SK-N-SH (cell line): ENCODE measurements around the gene JMJD7. TPM values are rescaled to one million over a fixed set of nuclear protein-coding genes. Genes with fewer than 3 reads are reported as not detected.
A peak's percentile ranks its signal among the peaks of the same experiment; 100 is the strongest.

Experiments used
- CTCF ChIA-PET: fragments of 300-600, 350-600 bp; formaldehyde crosslinking; extraction: SDS; loops from one replicate; lab custom pipeline; 2021; lab: Yijun Ruan, JAX
- POLR2A ChIA-PET: fragments of 350-600 bp; sonication (Branson Sonifier 250); formaldehyde crosslinking; extraction: SDS; loops from one replicate; lab custom pipeline; 2020; ENCODE audit warnings: antibody characterized with exemption, inconsistent platforms; lab: Yijun Ruan, JAX
- DNase-seq: peaks from one replicate; pipeline ENCODE4 v3.0.0; 2012
- H2AFZ ChIP-seq: fragments of 200-600 bp; sonication (generic); 2 replicates; pipeline ENCODE4 v1.8.1; 2016; ENCODE audit warnings: antibody characterized with exemption, mild to moderate bottlenecking, low read depth
- H3F3A ChIP-seq: fragments of 200-600 bp; sonication (generic); replicated peaks from 2 replicates; pipeline ENCODE3; 2016; ENCODE audit warnings: antibody characterized with exemption, mild to moderate bottlenecking; ENCODE audit not compliant: insufficient read depth
- H3K27ac ChIP-seq, 2 experiments: fragments of 200-500 bp in 1 of 2; fragments of 200-600 bp in 1 of 2; sonication (Bioruptor generic) in 1 of 2; sonication (generic), shearing (Covaris generic) in 1 of 2; 2 replicates each; pipeline versions ENCODE4 v1.5.1 to v1.6.1; 2014 to 2016; ENCODE audit warnings: low read depth in 2 of 2, inconsistent platforms in 1 of 2, low read length in 1 of 2, mild to moderate bottlenecking in 1 of 2, mixed read lengths in 1 of 2
- H3K27me3 ChIP-seq: fragments of 200-600 bp; sonication (generic), shearing (Covaris generic); 2 replicates; pipeline ENCODE4 v1.6.1; 2016; ENCODE audit warnings: mixed run types; ENCODE audit not compliant: insufficient read depth
- H3K36me3 ChIP-seq, 2 experiments: fragments of 200-500 bp in 1 of 2; fragments of 200-600 bp in 1 of 2; sonication (Bioruptor generic) in 1 of 2; sonication (generic) in 1 of 2; replicated peaks in 1 of 2; 2 replicates each; pipeline versions ENCODE3 to v1.5.1; 2014 to 2016; ENCODE audit warnings: low read length in 1 of 2, mild to moderate bottlenecking in 1 of 2; ENCODE audit not compliant: insufficient read depth in 2 of 2, control insufficient read depth in 1 of 2
- H3K4me1 ChIP-seq, 2 experiments: fragments of 200-500 bp in 1 of 2; fragments of 200-600 bp in 1 of 2; sonication (Bioruptor generic) in 1 of 2; sonication (generic), shearing (Covaris generic) in 1 of 2; 2 replicates each; pipeline versions ENCODE4 v1.5.1 to v1.6.1; 2014 to 2016; ENCODE audit warnings: low read depth in 1 of 2, low read length in 1 of 2, mixed run types in 1 of 2; ENCODE audit not compliant: insufficient read depth in 2 of 2, control insufficient read depth in 1 of 2
- H3K4me2 ChIP-seq: fragments of 200-600 bp; sonication (generic), shearing (Covaris generic); 2 replicates; pipeline ENCODE4 v1.6.1; 2017; ENCODE audit warnings: mixed run types
- H3K4me3 ChIP-seq, 2 experiments: fragments of 200-500 bp in 1 of 2; fragments of 200-600 bp in 1 of 2; sonication (Bioruptor generic) in 1 of 2; sonication (generic), shearing (Covaris generic) in 1 of 2; 2 replicates each; pipeline versions ENCODE4 v1.5.1 to v1.8.1; 2014 to 2016; ENCODE audit warnings: low read depth in 2 of 2, inconsistent platforms in 1 of 2, low read length in 1 of 2, mild to moderate bottlenecking in 1 of 2, mixed read lengths in 1 of 2, moderate library complexity in 1 of 2
- H3K79me2 ChIP-seq: fragments of 200-600 bp; sonication (generic); 2 replicates; pipeline ENCODE4 v1.8.1; 2017; ENCODE audit warnings: mild to moderate bottlenecking; ENCODE audit not compliant: insufficient read depth
- H3K9ac ChIP-seq: fragments of 200-600 bp; sonication (generic); 2 replicates; pipeline ENCODE4 v1.6.1; 2017; ENCODE audit warnings: mixed run types
- H3K9me2 ChIP-seq: fragments of 200-600 bp; sonication (generic); 2 replicates; pipeline ENCODE4 v1.6.1; 2017; ENCODE audit warnings: mixed run types
- H3K9me3 ChIP-seq: fragments of 200-600 bp; sonication (generic); 2 replicates; pipeline ENCODE4 v1.6.1; 2017; ENCODE audit warnings: mixed run types, mild to moderate bottlenecking, moderate library complexity
- H4K20me1 ChIP-seq: fragments of 200-600 bp; sonication (generic); 2 replicates; pipeline ENCODE4 v1.6.1; 2017; ENCODE audit warnings: mild to moderate bottlenecking, mixed run types; ENCODE audit not compliant: insufficient read depth
- ELF1 ChIP-seq: IDR thresholded peaks from 2 replicates; pipeline ENCODE4 v1.4.0; 2012
- EZH2phosphoT487 ChIP-seq: fragments of 200-600 bp; sonication (generic); IDR thresholded peaks from 2 replicates; pipeline ENCODE4 v1.6.1; 2017; ENCODE audit warnings: low read depth, mixed run types, mild to moderate bottlenecking, antibody characterized with exemption, moderate library complexity, borderline replicate concordance
- FOSL2 ChIP-seq: IDR thresholded peaks from 2 replicates; pipeline ENCODE4 v1.4.0; 2012; ENCODE audit warnings: low read depth, mild to moderate bottlenecking, moderate library complexity, borderline replicate concordance
- FOXJ3 ChIP-seq: sonication (generic); formaldehyde crosslinking; IDR thresholded peaks from 2 replicates; pipeline ENCODE4 v1.5.1; 2020; ENCODE audit warnings: mild to moderate bottlenecking, missing genetic modification reagents
- GABPA ChIP-seq: IDR thresholded peaks from 2 replicates; pipeline ENCODE4 v1.4.0; 2012; ENCODE audit warnings: low read depth, mild to moderate bottlenecking
- IRF3 ChIP-seq: fragments of 150-350 bp; IDR thresholded peaks from 2 replicates; pipeline ENCODE4 v1.6.1; 2016; ENCODE audit warnings: mild to moderate bottlenecking, low read depth, low read length
- JUND ChIP-seq: IDR thresholded peaks from 2 replicates; pipeline ENCODE4 v1.4.0; 2012
- MAX ChIP-seq: IDR thresholded peaks from 2 replicates; pipeline ENCODE4 v1.4.0; 2012; ENCODE audit warnings: low read depth
- MEF2A ChIP-seq: IDR thresholded peaks from 2 replicates; pipeline ENCODE4 v1.4.0; 2012; ENCODE audit warnings: low read depth, borderline replicate concordance
- NRF1 ChIP-seq: IDR thresholded peaks from 2 replicates; pipeline ENCODE4 v1.6.1; 2012; ENCODE audit warnings: low read depth, mild to moderate bottlenecking, low read length
- RAD21 ChIP-seq: IDR thresholded peaks from 2 replicates; pipeline ENCODE4 v1.6.1; 2012; ENCODE audit warnings: mild to moderate bottlenecking, low read length
- REST ChIP-seq: IDR thresholded peaks from 2 replicates; pipeline ENCODE4 v1.6.1; 2012; ENCODE audit warnings: mild to moderate bottlenecking, low read depth, low read length, moderate library complexity
- RXRA ChIP-seq: IDR thresholded peaks from 2 replicates; pipeline ENCODE4 v1.4.0; 2012; ENCODE audit warnings: low read depth, mild to moderate bottlenecking, borderline replicate concordance
- TAF1 ChIP-seq: IDR thresholded peaks from 2 replicates; pipeline ENCODE4 v1.6.1; 2012; ENCODE audit warnings: low read depth, mild to moderate bottlenecking, low read length, moderate library complexity, borderline replicate concordance
- TCF12 ChIP-seq: IDR thresholded peaks from 2 replicates; pipeline ENCODE4 v1.4.0; 2012
- TEAD4 ChIP-seq: IDR thresholded peaks from 2 replicates; pipeline ENCODE4 v1.4.0; 2012; ENCODE audit warnings: mild to moderate bottlenecking, borderline replicate concordance; ENCODE audit not compliant: insufficient read depth
- USF2 ChIP-seq: fragments of 150-350 bp; IDR thresholded peaks from 2 replicates; pipeline ENCODE4 v1.6.1; 2017; ENCODE audit warnings: antibody characterized with exemption, low read length, low read depth, borderline replicate concordance
- WGBS: methylation state at CpG from one replicate; pipeline ENCODE4 v1.1.6; 2017; ENCODE audit warnings: low lambda C conversion rate; 5-methylcytosine and 5-hydroxymethylcytosine counted together
- polyA plus RNA-seq, 3 experiments: library from polyadenylated mRNA; depleted of rRNA; stranded (reverse); fragments of >200 nt; gene quantifications; 2 replicates each; pipeline ENCODE4 v1.2.3, GENCODE V29; 2012

Gene JMJD7
- polyA plus RNA-seq, 1 of the 3 experiments (the other 2 are of a cell fraction) = 6.5 TPM

GRCh38 chr15:41790756-41791546, 36.9 kb upstream of the JMJD7 start:
- peak; percentile 49; the same call in 1 of the 2 replicates for TF ChIP-seq JUND
- peak; percentile 39; the same call in 1 of the 2 replicates for TF ChIP-seq TCF12
- no peak; the same call in 1 of the 2 replicates for TF ChIP-seq TEAD4
- peak; percentile 47; the same call in 1 of the 2 replicates for TF ChIP-seq FOSL2
- TF ChIP-seq, all 33 proteins: peak for 3
- Histone ChIP-seq H3K79me2 (peaks cover 49% of the 10 kb centered on the region), H3K27me3 (no peaks in the 10 kb centered on the region), H2AFZ (peak overlapping the region; percentile 34; the same call in 1 of the 2 replicates), H3K9ac (peak overlapping the region; percentile 29; the same call in 1 of the 2 replicates), H4K20me1 (no peaks in the 10 kb centered on the region), H3K27ac (peak overlapping the region; percentile 51 to 82), H3K4me1 (peaks cover 16 to 36% of the 10 kb centered on the region in 2 experiments), H3K9me3 (no peaks in the 10 kb centered on the region), H3F3A (no peaks in the 10 kb centered on the region), H3K4me2 (peak overlapping the region; percentile 62), H3K36me3 (no peaks in the 10 kb centered on the region), H3K9me2 (no peaks in the 10 kb centered on the region), H3K4me3 (no peak overlapping the region)
- WGBS = 77% methylated on average over 4 of the region's 5 CpGs
- CTCF ChIA-PET = interaction anchor here (0.8 to 2.9 kb wide), 5 partner anchors 10 to 233 kb away, joined by 3 to 12 read pairs (median 3); partner anchors contain the start of gene MAPKBP1
- POLR2A ChIA-PET = no interaction called here
- no peak for DNase-seq

GRCh38 chr15:41791547-41791937, 36.4 kb upstream of the JMJD7 start:
- Histone ChIP-seq H3K9me2 (no peaks in the 10 kb centered on the region), H3K9ac (peak overlapping the region; percentile 29; the same call in 1 of the 2 replicates), H2AFZ (peak overlapping the region; percentile 34; the same call in 1 of the 2 replicates), H3K4me3 (no peak overlapping the region), H3K79me2 (peaks cover 44% of the 10 kb centered on the region), H3F3A (no peaks in the 10 kb centered on the region), H3K4me1 (peaks cover 22 to 42% of the 10 kb centered on the region in 2 experiments), H3K27me3 (no peaks in the 10 kb centered on the region), H3K4me2 (peak overlapping the region; percentile 62), H3K36me3 (no peaks in the 10 kb centered on the region), H3K9me3 (no peaks in the 10 kb centered on the region), H3K27ac (peak overlapping the region; percentile 29 to 82; a peak in 2 of 4 replicates), H4K20me1 (no peaks in the 10 kb centered on the region)
- TF ChIP-seq IRF3 = no peak
- no peak for TF ChIP-seq MAX
- TF ChIP-seq FOXJ3 (CRISPR knock-in tag) = no peak
- no peak for TF ChIP-seq RAD21
- no peak for TF ChIP-seq RXRA
- TF ChIP-seq EZH2phosphoT487 = no peak
- no peak for TF ChIP-seq USF2
- no peak for TF ChIP-seq TAF1
- TF ChIP-seq GABPA = no peak
- no peak for TF ChIP-seq REST
- no peak for TF ChIP-seq ELF1
- no peak for TF ChIP-seq NRF1
- no peak for TF ChIP-seq MEF2A
- ChIA-PET POLR2A (no interaction called here), CTCF (interaction anchor here (0.8 to 2.9 kb wide), 5 partner anchors 12 to 234 kb away, joined by 3 to 12 read pairs (median 3); partner anchors contain the start of gene MAPKBP1)
- WGBS = 97% methylated on average over 4 of the region's 4 CpGs
- no peak for DNase-seq
